Adrenal gland (tissue), 12 donors: Measurements from ENCODE around the gene RING1. TPM values are rescaled to one million over a fixed set of nuclear protein-coding genes. Genes with fewer than 3 reads are reported as not detected.

Experiments
- DNase-seq, 7 donors: peaks; one replicate each; pipeline ENCODE4 v3.0.0-alpha.2; 2019 to 2020
- H3K27ac ChIP-seq, 5 donors: fragments of 200-600 bp; sonication (generic) in 4 of 5; 1 replicate in 3 of 5; 2 replicates in 2 of 5; pipeline versions ENCODE4 v1.5.1 to v1.8.0; 2016 to 2020; ENCODE audit warnings: mild to moderate bottlenecking in 1 of 5
- H3K27me3 ChIP-seq: fragments of 200-600 bp; 2 replicates; pipeline ENCODE4 v1.8.0; 2021
- H3K36me3 ChIP-seq, 2 donors: fragments of 200-600 bp; replicated peaks in 1 of 2; 1 replicate in 1 of 2; 2 replicates in 1 of 2; pipeline versions ENCODE4 v1.5.1 to v1.8.0; 2018 to 2022
- H3K4me1 ChIP-seq, 2 donors: fragments of 200-600 bp; replicated peaks in 1 of 2; 1 replicate in 1 of 2; 2 replicates in 1 of 2; pipeline versions ENCODE4 v1.5.1 to v1.8.0; 2018 to 2021
- H3K4me3 ChIP-seq, 4 donors: fragments of 200-600 bp; sonication (generic) in 3 of 4; one replicate each; pipeline ENCODE4 v1.5.1; 2016 to 2018
- H3K9me3 ChIP-seq, 3 donors: fragments of 200-600 bp; sonication (generic) in 1 of 3; replicated peaks in 1 of 3; 1 replicate in 2 of 3; 2 replicates in 1 of 3; pipeline versions ENCODE4 v1.5.1 to v1.8.0; 2016 to 2021
- POLR2A ChIP-seq, 2 donors: fragments of 450-650 bp; IDR thresholded peaks; one replicate each; pipeline ENCODE4 v1.6.1; 2017; ENCODE audit warnings: antibody characterized with exemption in 2 of 2, mild to moderate bottlenecking in 2 of 2, moderate library complexity in 1 of 2
- WGBS, 4 donors: extraction: QIAGEN DNeasy Blood & Tissue Kit in 2 of 4; methylation state at CpG; one replicate each; pipeline versions ENCODE4 v1.1.5 to v1.1.7; 2013 to 2017; 5-methylcytosine and 5-hydroxymethylcytosine counted together
- intact Hi-C, 2 donors: fragments of 100-400 bp; cut with DNase I; formaldehyde crosslinking; loops; one replicate each; pipeline versions ENCODE4 v1.14.1 to v1.15.0; 2022 to 2023
- polyA plus RNA-seq, 3 donors: library from polyadenylated mRNA; stranded (reverse); fragments of 200-250 nt in 2 of 3; fragments of 350-450 nt in 1 of 3; fragmentation: Illumina TruSeq in 1 of 3; extraction: RNeasy Lipid Tissue Mini Kit (QIAGEN cat#74804) in 1 of 3; gene quantifications; one replicate each; pipeline ENCODE4 v1.2.3, GENCODE V29; 2013 to 2014
- total RNA-seq, 9 donors: library from RNA; depleted of rRNA in 4 of 9; stranded (reverse); fragments of >200 nt in 4 of 9; fragments of 120-200 nt in 1 of 9; fragmentation: NEBNext Ultra II Directional in 1 of 9; extraction: Animal tissue kit (Norgen Biotek cat#: 25700) in 1 of 9; gene quantifications; one replicate each; pipeline versions ENCODE4 v1.1.0 to v1.2.4, GENCODE V29; 2013 to 2023
- TF ChIP-seq, protein P1 (sequence below), 6 experiments: fragments of 450-650 bp in 4 of 6; fragments of 200-600 bp in 2 of 6; sonication (generic) in 1 of 6; IDR thresholded peaks; 1 replicate in 5 of 6; 2 replicates in 1 of 6; pipeline versions ENCODE4 v1.5.1 to v1.8.0; 2016 to 2021; ENCODE audit warnings: antibody characterized with exemption in 6 of 6, mild to moderate bottlenecking in 2 of 6, moderate library complexity in 1 of 6
- donor health status: healthy with polysubstance abuse.
- donor health status: Bipolar disorder and iron deficiency.
- donor health status: DM: yes; HTN: yes; CAD: no.
- donor health status: DM: no; HTN: no; CAD: no.
- donor health status: DM: no; HTN: no; CAD: no.
- donor health status: DM: yes; HTN: yes; CAD: no.

The RING1 gene
- total and polyA plus RNA-seq, 12 donors = 8.5 to 107 (median 32.4) TPM

DNA sequence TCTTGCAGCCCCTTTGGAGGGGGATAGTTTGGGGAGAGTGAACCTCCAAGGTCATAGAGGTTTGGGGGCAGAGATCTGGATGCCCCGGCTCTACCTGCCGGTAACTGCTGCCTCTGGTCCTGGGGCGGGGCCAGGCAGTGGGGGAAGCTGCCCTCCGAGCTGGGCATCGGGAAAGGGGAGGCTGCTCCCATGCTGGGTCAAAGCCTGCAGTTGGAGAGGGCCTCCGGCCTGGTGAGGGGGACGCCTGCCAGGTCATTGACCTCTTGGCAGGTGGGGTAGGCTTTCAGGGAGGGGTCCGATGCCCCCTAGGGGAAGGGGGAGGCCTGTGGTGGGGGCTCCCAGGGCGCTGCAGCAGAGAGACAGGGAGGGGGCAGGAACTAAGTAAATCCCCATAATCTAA lies 23.1 kb upstream of the RING1 start:
- Histone ChIP-seq H3K4me3 (no peak overlapping the region), H3K4me1 (no peaks in the 10 kb centered on the region), H3K27me3 (no peaks in the 10 kb centered on the region), H3K36me3 (no peaks in the 10 kb centered on the region), H3K27ac (no peak overlapping the region), H3K9me3 (no peaks in the 10 kb centered on the region)
- WGBS, 4 donors = 69 to 80% (median 76%) methylated on average over 9 of the region's 9 CpGs
- no peak for TF ChIP-seq POLR2A (IDR thresholded peaks at IDR 0.05)
- TF ChIP-seq, protein P1, sequence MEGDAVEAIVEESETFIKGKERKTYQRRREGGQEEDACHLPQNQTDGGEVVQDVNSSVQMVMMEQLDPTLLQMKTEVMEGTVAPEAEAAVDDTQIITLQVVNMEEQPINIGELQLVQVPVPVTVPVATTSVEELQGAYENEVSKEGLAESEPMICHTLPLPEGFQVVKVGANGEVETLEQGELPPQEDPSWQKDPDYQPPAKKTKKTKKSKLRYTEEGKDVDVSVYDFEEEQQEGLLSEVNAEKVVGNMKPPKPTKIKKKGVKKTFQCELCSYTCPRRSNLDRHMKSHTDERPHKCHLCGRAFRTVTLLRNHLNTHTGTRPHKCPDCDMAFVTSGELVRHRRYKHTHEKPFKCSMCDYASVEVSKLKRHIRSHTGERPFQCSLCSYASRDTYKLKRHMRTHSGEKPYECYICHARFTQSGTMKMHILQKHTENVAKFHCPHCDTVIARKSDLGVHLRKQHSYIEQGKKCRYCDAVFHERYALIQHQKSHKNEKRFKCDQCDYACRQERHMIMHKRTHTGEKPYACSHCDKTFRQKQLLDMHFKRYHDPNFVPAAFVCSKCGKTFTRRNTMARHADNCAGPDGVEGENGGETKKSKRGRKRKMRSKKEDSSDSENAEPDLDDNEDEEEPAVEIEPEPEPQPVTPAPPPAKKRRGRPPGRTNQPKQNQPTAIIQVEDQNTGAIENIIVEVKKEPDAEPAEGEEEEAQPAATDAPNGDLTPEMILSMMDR (IDR thresholded peaks at IDR 0.05) = no peak
- no peak for DNase-seq
- intact Hi-C loops = no loop called here

DNA sequence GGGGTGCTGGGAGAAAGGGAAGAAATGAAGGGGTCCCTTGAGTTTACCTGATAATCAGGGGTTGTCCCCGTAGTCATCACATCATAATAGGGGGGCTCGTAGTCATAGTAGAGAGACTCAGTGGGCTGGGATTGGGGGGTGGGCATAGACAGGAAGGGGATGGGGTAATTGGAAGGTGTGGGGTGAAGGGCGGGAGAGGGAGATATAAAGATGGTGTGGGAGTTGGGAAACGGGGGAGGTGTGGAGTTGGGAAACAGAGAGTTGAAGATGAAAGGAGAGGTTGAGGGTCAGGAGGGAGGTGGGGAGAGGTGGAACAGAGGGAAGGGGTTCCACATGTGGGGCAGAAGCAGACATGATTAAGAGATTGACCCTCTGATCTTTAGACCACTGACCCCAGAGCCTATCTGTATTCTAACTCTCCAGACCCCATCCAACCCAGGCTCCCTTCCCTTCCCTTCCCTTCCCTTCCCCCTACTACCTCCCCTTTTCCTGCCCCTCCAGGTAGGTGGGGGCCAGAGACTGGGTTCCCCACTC lies 22.6 kb upstream of the RING1 start:
- Histone ChIP-seq H3K27me3 (no peaks in the 10 kb centered on the region), H3K4me3 (no peak overlapping the region), H3K9me3 (no peaks in the 10 kb centered on the region), H3K36me3 (no peaks in the 10 kb centered on the region), H3K27ac (no peak overlapping the region), H3K4me1 (no peaks in the 10 kb centered on the region)
- no peak for TF ChIP-seq POLR2A (IDR thresholded peaks at IDR 0.05)
- TF ChIP-seq, protein P1 (IDR thresholded peaks at IDR 0.05) = no peak
- intact Hi-C loops = no loop called here
- no peak for DNase-seq
- 77 to 88% (median 83%) methylated on average over 4 of the region's 4 CpGs for WGBS, 4 donors

DNA sequence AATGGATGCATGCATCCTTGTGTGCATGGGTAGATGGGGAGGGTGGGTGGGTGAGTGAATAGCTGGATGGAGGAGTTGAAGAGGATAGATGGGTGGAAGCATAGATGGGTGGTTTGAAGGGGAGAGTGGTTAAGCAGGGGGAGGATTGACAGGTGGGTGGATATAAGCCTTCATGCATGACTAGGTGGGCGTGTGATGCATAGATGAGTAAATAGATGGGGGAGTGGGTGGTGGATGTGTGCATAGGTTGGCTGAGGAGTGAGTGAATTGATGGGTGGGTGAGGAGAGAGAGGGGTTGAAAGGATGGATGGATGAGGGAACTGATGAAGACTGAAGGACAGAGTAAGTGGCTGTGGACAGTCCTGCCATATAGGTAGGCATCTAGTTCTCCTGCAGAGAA lies 20.5 kb upstream of the RING1 start:
- intact Hi-C loops = no loop called here
- Histone ChIP-seq H3K9me3 (no peaks in the 10 kb centered on the region), H3K4me1 (peaks cover 5 to 9% of the 10 kb centered on the region in 2 donors), H3K27ac (no peak overlapping the region), H3K36me3 (no peaks in the 10 kb centered on the region), H3K4me3 (no peak overlapping the region), H3K27me3 (peaks cover 13% of the 10 kb centered on the region)
- DNase-seq = no peak
- TF ChIP-seq, protein P1 (IDR thresholded peaks at IDR 0.05) = no peak
- no peak for TF ChIP-seq POLR2A (IDR thresholded peaks at IDR 0.05)
- WGBS, 4 donors = 81 to 94% (median 89%) methylated on average over 1 of the region's 1 CpG

DNA sequence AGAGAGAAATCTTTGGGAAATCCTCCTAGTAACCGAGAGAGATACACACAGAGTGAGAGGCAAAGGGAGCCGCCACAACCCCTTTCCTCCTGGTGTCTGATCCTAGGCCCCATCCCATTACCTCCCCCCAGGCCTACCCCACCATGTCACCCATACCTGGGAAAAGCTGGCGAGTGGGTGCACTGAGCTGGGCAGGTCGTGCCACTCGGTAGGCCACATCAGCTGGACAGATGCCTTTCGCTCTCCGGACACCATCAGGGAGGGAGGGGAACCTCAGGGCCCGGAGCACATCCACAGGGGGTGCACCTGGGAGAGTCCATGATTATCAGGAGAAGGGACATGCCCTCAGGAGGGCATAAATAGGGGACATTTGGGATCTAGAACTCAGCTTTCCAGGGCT lies 19.1 kb upstream of the RING1 start:
- 90 to 100% (median 91%) methylated on average over 2 to 8 of the region's 8 CpGs for WGBS, 4 donors
- no peaks in the 10 kb centered on the region for H3K9me3 ChIP-seq
- no peak overlapping the region for H3K4me3 ChIP-seq
- TF ChIP-seq, protein P1 (IDR thresholded peaks at IDR 0.05) = no peak
- TF ChIP-seq POLR2A (IDR thresholded peaks at IDR 0.05) = no peak
- intact Hi-C loops = no loop called here
- H3K27me3 ChIP-seq = peaks cover 13% of the 10 kb centered on the region
- no peak overlapping the region for H3K27ac ChIP-seq
- peaks cover 9 to 11% of the 10 kb centered on the region in 2 donors for H3K4me1 ChIP-seq
- DNase-seq = no peak
- H3K36me3 ChIP-seq = peaks cover 0 to under 1% of the 10 kb centered on the region in 2 donors
